PC-9 (cell line): ENCODE measurements around the gene EXOC2.

ENCODE experiments used
- CTCF ChIP-seq: fragments of 200-600 bp; sonication (generic); conservative IDR thresholded peaks from 2 replicates; pipeline ENCODE4 v1.6.1; 2017; ENCODE audit warnings: mixed run types, antibody characterized with exemption, mild to moderate bottlenecking, moderate library complexity
- EZH2 ChIP-seq: fragments of 200-600 bp; sonication (generic); IDR thresholded peaks from 2 replicates; pipeline ENCODE4 v1.8.0; 2017; ENCODE audit warnings: antibody characterized with exemption, low read depth

DNA sequence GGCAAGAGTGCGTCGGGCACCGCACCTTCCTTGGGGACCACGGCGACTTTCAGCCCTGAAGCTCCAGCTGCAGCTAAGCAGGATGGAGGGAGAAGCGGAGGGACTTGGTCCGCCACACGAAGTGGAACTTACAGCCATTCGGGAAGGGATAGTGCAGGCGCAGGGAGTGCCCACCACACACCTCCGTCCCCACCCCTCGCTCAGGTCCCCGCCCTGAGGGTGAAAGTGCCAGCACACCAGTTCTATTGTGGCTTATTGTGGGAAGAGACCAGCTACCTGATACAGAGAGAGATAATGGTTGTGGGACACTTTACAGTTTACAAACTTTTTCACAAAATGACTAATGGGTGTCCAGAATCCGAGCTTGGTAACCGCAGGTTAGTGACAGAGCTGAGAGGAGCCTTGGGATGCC lies 225.3 kb downstream of the EXOC2 start:
- TF ChIP-seq CTCF = no peak
- TF ChIP-seq EZH2 = no peak
